HCT116 (cell line): Measurements from ENCODE around the gene SPRR2G. TPM values are rescaled to one million over a fixed set of nuclear protein-coding genes. Genes with fewer than 3 reads are reported as not detected.

ENCODE experiments used
- ATAC-seq: fragments of 200-7000 bp; cut with Tn5 transposase; 2 replicates; pipeline ENCODE4 v1.9.1; 2020; ENCODE audit warnings: mild to moderate bottlenecking, moderate library complexity
- BruUV-seq: library from RNA; stranded (reverse); fragments of 400-500 nt; replicated peaks from 2 replicates; lab custom pipeline; 2021; lab: Mats Ljungman, UMichigan
- CTCF ChIA-PET: fragments of 300-600 bp; sonication (Branson Sonifier 250); formaldehyde crosslinking; loops from one replicate; lab custom pipeline; 2021; ENCODE audit warnings: antibody characterized with exemption; lab: Charles Lee
- POLR2A ChIA-PET: fragments of 300-600, 350-600 bp; sonication (Branson Sonifier 250); formaldehyde crosslinking; loops from one replicate; lab custom pipeline; 2021; ENCODE audit warnings: antibody characterized with exemption; lab: Charles Lee
- RAD21 ChIA-PET, 2 experiments: fragments of 300-600 bp; sonication (Branson Sonifier 250); formaldehyde crosslinking; loops; one replicate each; lab custom pipeline; 2023; ENCODE audit warnings: low total read pairs in 2 of 2; ENCODE audit not compliant: uncharacterized antibody in 2 of 2, unreplicated experiment in 2 of 2, low non-redundant PET in 1 of 2; lab: Charles Lee
- DNase-seq: peaks from one replicate; pipeline ENCODE4 v3.0.0-alpha.2; 2010; ENCODE audit warnings: low read depth, low spot score
- H2AFZ ChIP-seq: fragments of 200-600 bp; shearing (Covaris generic), sonication (generic); 2 replicates; pipeline ENCODE4 v1.6.1; 2017; ENCODE audit warnings: low read depth, mixed run types, mixed read lengths, antibody characterized with exemption, low read length; ENCODE audit not compliant: poor library complexity, severe bottlenecking
- H3K27ac ChIP-seq: 2 replicates; pipeline ENCODE4 v1.5.1; 2012; ENCODE audit warnings: low read depth, low read length
- H3K27me3 ChIP-seq: fragments of 200-600 bp; sonication (generic); 2 replicates; pipeline ENCODE4 v1.6.1; 2016; ENCODE audit warnings: mixed run types, low read length, mixed read lengths; ENCODE audit not compliant: insufficient read depth
- H3K36me3 ChIP-seq, 2 experiments: fragments of 200-500 bp in 1 of 2; fragments of 200-600 bp in 1 of 2; sonication (Bioruptor generic) in 1 of 2; sonication (generic) in 1 of 2; 2 replicates each; pipeline versions ENCODE4 v1.5.1 to v1.6.1; 2014 to 2016; ENCODE audit warnings: low read length in 2 of 2, inconsistent platforms in 1 of 2, mixed read lengths in 1 of 2, mixed run types in 1 of 2; ENCODE audit not compliant: insufficient read depth in 2 of 2, control insufficient read depth in 1 of 2
- H3K4me1 ChIP-seq, 2 experiments: fragments of 200-600 bp in 1 of 2; sonication (generic) in 1 of 2; 2 replicates each; pipeline versions ENCODE4 v1.5.1 to v1.6.1; 2012 to 2017; ENCODE audit warnings: low read length in 2 of 2, inconsistent platforms in 1 of 2, mild to moderate bottlenecking in 1 of 2, mixed read lengths in 1 of 2, mixed run types in 1 of 2, moderate library complexity in 1 of 2; ENCODE audit not compliant: insufficient read depth in 2 of 2, control insufficient read depth in 1 of 2
- H3K4me2 ChIP-seq: fragments of 200-600 bp; sonication (generic); 2 replicates; pipeline ENCODE4 v1.6.1; 2017; ENCODE audit warnings: mixed run types, low read length, mixed read lengths
- H3K4me3 ChIP-seq, 2 experiments: fragments of 200-600 bp in 1 of 2; sonication (generic) in 1 of 2; replicated peaks in 1 of 2; 2 replicates each; pipeline ENCODE4 v1.5.1; 2011 to 2016; ENCODE audit warnings: low read length in 2 of 2, control low read depth in 1 of 2, low read depth in 1 of 2, mild to moderate bottlenecking in 1 of 2, mixed read lengths in 1 of 2, mixed run types in 1 of 2
- H3K79me2 ChIP-seq: fragments of 200-600 bp; sonication (generic); 2 replicates; pipeline ENCODE4 v1.6.1; 2017; ENCODE audit warnings: mild to moderate bottlenecking, mixed run types, low read length, moderate library complexity, mixed read lengths; ENCODE audit not compliant: insufficient read depth
- H3K9ac ChIP-seq: fragments of 200-600 bp; sonication (generic); 2 replicates; pipeline ENCODE4 v1.6.1; 2016; ENCODE audit warnings: low read length, mixed read lengths
- H3K9me2 ChIP-seq: fragments of 200-600 bp; sonication (generic), shearing (Covaris generic); 2 replicates; pipeline ENCODE4 v1.6.1; 2017; ENCODE audit warnings: mixed run types, mild to moderate bottlenecking, moderate library complexity; ENCODE audit not compliant: insufficient read depth
- H3K9me3 ChIP-seq, 2 experiments: fragments of 200-500 bp in 1 of 2; fragments of 200-600 bp in 1 of 2; sonication (Bioruptor generic) in 1 of 2; sonication (generic) in 1 of 2; 2 replicates each; pipeline ENCODE4 v1.6.1; 2014 to 2017; ENCODE audit warnings: low read length in 2 of 2, mixed read lengths in 2 of 2, inconsistent platforms in 1 of 2, low read depth in 1 of 2, mild to moderate bottlenecking in 1 of 2, mixed run types in 1 of 2, moderate library complexity in 1 of 2; ENCODE audit not compliant: control insufficient read depth in 1 of 2, insufficient read depth in 1 of 2
- H4K20me1 ChIP-seq: fragments of 200-600 bp; sonication (generic), shearing (Covaris generic); 2 replicates; pipeline ENCODE4 v1.6.1; 2017; ENCODE audit warnings: mixed run types, mild to moderate bottlenecking, moderate library complexity; ENCODE audit not compliant: insufficient read depth
- ATF3 ChIP-seq: IDR thresholded peaks from 2 replicates; pipeline ENCODE4 v1.6.1; 2012
- CBX3 ChIP-seq: IDR thresholded peaks from 2 replicates; pipeline ENCODE4 v1.6.1; 2012; ENCODE audit warnings: low read depth
- CEBPB ChIP-seq: IDR thresholded peaks from 2 replicates; pipeline ENCODE4 v1.6.1; 2012; ENCODE audit warnings: low read depth
- EGR1 ChIP-seq: IDR thresholded peaks from 2 replicates; pipeline ENCODE4 v1.6.1; 2012; ENCODE audit warnings: low read depth
- ELF1 ChIP-seq: IDR thresholded peaks from 2 replicates; pipeline ENCODE4 v1.6.1; 2012; ENCODE audit warnings: low read depth, borderline replicate concordance
- EZH2phosphoT487 ChIP-seq: fragments of 200-600 bp; IDR thresholded peaks from 2 replicates; pipeline ENCODE4 v1.6.1; 2018; ENCODE audit warnings: antibody characterized with exemption, borderline replicate concordance
- FOSL1 ChIP-seq: IDR thresholded peaks from 2 replicates; pipeline ENCODE4 v1.6.1; 2012; ENCODE audit warnings: low read depth
- JUND ChIP-seq: IDR thresholded peaks from 2 replicates; pipeline ENCODE4 v1.6.1; 2012
- MAX ChIP-seq: IDR thresholded peaks from 2 replicates; pipeline ENCODE4 v1.6.1; 2012
- POLR2AphosphoS5 ChIP-seq: IDR thresholded peaks from 2 replicates; pipeline ENCODE4 v1.6.1; 2011; ENCODE audit warnings: mild to moderate bottlenecking, low read depth, low read length, moderate library complexity
- RAD21 ChIP-seq: IDR thresholded peaks from 2 replicates; pipeline ENCODE4 v1.6.1; 2012; ENCODE audit warnings: low read depth, mild to moderate bottlenecking
- REST ChIP-seq: IDR thresholded peaks from 2 replicates; pipeline ENCODE4 v1.6.1; 2012; ENCODE audit warnings: low read depth
- SIN3A ChIP-seq: IDR thresholded peaks from 2 replicates; pipeline ENCODE4 v1.6.1; 2012; ENCODE audit warnings: low read depth
- SP1 ChIP-seq: IDR thresholded peaks from 2 replicates; pipeline ENCODE4 v1.6.1; 2012; ENCODE audit warnings: low read depth
- SRF ChIP-seq: IDR thresholded peaks from 2 replicates; pipeline ENCODE4 v1.6.1; 2012; ENCODE audit warnings: low read depth
- TCF7L2 ChIP-seq: IDR thresholded peaks from 2 replicates; pipeline ENCODE4 v1.7.0; 2011; ENCODE audit warnings: borderline replicate concordance, inconsistent platforms; ENCODE audit not compliant: insufficient read depth, insufficient read length; ENCODE audit errors: extremely low read depth
- YY1 ChIP-seq: IDR thresholded peaks from 2 replicates; pipeline ENCODE4 v1.6.1; 2011; ENCODE audit warnings: low read length, low read depth, moderate library complexity, mild to moderate bottlenecking; ENCODE audit not compliant: insufficient replicate concordance; ENCODE audit errors: extremely low read depth
- ZNF274 ChIP-seq: fragments of 200-500 bp; sonication (Bioruptor generic); IDR thresholded peaks from 2 replicates; pipeline ENCODE4 v1.6.1; 2014; ENCODE audit warnings: mild to moderate bottlenecking, low read depth, low read length, inconsistent platforms
- intact Hi-C: fragments of 100-400 bp; cut with micrococcal nuclease; formaldehyde crosslinking; loops from 2 replicates; pipeline ENCODE4 v1.10.0; 2022
- total RNA-seq: library from RNA; stranded (reverse); gene quantifications from one replicate; pipeline ENCODE4 v1.2.1, GENCODE V29; 2021; ENCODE audit not compliant: unreplicated experiment

The SPRR2G gene
- total RNA-seq, 1 experiment from 2014 or later, result not detected

- Histone ChIP-seq H4K20me1 (no peaks in the 10 kb centered on the region), H3K79me2 (no peaks in the 10 kb centered on the region), H3K27ac (peak overlapping the region; percentile 53; the same call in 1 of the 2 replicates), H3K4me2 (peak overlapping the region; percentile 60), H3K9ac (no peak overlapping the region), H3K36me3 (no peaks in the 10 kb centered on the region), H3K27me3 (no peaks in the 10 kb centered on the region), H2AFZ (peak overlapping the region; percentile 52), H3K4me1 (peaks cover 9 to 20% of the 10 kb centered on the region in 2 experiments; a peak in 3 of 4 replicates), H3K9me2 (no peaks in the 10 kb centered on the region), H3K9me3 (no peaks in the 10 kb centered on the region), H3K4me3 (0 out of 4 replicates have a peak overlapping the region, but pooled peaks of 1 of the 2 experiments have one; percentile 15)
- ChIA-PET RAD21 (no interaction called here), POLR2A (no interaction called here), CTCF (no interaction called here)
- intact Hi-C loops, result no loop called here
- DNase-seq, result peak; percentile 81
- ATAC-seq, result peak; percentile 91
- TF ChIP-seq TCF7L2, result no peak
- no peak for TF ChIP-seq ZNF274
- TF ChIP-seq YY1, result peak; percentile 5
- TF ChIP-seq RAD21, result no peak
- TF ChIP-seq CBX3, result peak; percentile 49; the same call in 1 of the 2 replicates
- no peak for TF ChIP-seq ATF3
- TF ChIP-seq CEBPB, result peak; percentile 77
- TF ChIP-seq SRF, result 0 out of 2 replicates have a peak, but pooled peaks have one; percentile 26
- 0 out of 2 replicates have a peak, but pooled peaks have one; percentile 27 for TF ChIP-seq SIN3A
- peak; percentile 75 for TF ChIP-seq FOSL1
- TF ChIP-seq ELF1, result no peak
- peak; percentile 21; the same call in 1 of the 2 replicates for TF ChIP-seq POLR2AphosphoS5
- TF ChIP-seq REST, result no peak
- peak; percentile 51 for TF ChIP-seq MAX
- no peak for TF ChIP-seq EGR1
- TF ChIP-seq JUND, result peak; percentile 78
- no peak for TF ChIP-seq EZH2phosphoT487
- TF ChIP-seq SP1, result peak; percentile 65
- BruUV-seq, result no TSS peak
These were observed 50.4 kb downstream of the SPRR2G start for GRCh38 chr1:153100245-153100644.
